CD4-positive, alpha-beta T cell treated with Interleukin-15 for 1 hour (primary cell): ENCODE data around the gene GSTM1.

Source experiments
- DNase-seq: peaks from one replicate; pipeline ENCODE4 v3.0.0-alpha.2; 2020

The GSTM1 gene

DNA sequence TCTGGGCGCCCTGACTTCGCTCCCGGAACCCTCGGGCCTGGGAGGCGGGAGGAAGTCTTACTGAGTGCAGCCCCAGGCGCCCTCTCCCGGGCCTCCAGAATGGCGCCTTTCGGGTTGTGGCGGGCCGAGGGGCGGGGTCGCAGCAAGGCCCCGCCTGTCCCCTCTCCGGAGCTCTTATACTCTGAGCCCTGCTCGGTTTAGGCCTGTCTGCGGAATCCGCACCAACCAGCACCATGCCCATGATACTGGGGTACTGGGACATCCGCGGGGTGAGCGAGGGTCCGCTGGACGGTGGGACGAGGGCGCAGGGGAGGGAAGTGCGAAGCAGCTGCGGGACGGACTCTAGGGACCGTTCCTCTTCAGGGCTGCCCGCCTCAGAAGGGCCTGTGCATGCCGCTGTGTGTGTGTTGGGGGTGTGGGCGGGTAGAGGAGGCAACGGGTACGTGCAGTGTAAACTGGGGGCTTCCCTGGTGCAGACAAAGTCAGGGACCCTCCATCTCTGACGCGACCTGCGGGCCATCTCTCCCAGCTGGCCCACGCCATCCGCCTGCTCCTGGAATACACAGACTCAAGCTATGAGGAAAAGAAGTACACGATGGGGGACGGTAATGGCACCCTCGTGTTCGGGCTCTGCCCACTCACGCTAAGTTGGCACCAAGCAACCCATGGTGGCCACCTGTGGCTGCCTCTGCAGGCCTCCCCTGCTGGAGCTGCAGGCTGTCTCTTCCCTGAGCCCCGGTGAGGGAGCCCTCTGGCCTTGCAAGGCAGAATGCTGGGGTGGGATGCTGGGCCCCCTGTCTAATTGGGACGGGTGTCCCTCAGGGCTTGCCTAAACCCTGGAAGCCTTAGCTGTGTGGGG is at the start of gene GSTM1:
TSS of gene GSTM1 (plus strand) at position 177 of the 859 bp plus-strand sequence. CDS start at position 234, 57 bp downstream.
- peak; percentile 82 for DNase-seq

DNA sequence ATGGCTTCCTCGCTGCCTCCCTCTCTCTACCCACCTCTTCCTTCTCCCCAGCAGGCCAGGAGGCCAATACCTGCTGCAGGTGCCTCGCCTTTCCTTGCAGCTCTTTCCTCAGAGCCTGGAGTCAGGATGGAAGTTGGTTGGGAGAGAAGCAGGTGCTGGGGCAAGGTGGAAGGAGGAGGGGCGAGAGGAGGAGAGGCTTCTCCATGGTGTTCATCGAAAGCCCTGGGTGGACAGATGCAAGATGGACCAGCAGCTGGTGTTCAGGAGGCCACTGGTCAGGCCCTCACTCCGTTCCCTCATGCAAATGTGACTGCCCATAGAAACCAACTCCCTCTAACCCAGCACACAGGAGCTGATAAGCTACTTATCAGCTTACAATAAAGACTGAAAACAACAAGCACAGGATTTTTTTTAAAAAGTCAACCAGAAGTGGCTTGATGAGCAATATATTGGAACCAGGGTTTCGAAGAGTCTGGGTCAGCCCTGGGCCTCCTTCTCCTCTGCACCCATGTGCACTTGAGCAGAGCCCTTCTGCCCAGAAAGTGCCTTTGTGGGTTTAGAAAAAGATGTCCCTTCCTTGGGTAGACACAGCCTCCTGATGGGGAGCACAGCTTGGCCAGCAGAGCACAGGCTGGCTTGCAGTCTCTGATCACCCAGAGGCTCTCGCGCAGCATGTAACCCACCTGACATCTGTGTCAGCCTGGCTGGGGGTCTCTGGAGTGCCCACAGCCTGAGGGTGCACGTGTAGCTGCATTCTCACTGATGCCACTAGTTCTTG is 48.4 kb upstream of the GSTM1 start:
- DNase-seq = no peak

DNA sequence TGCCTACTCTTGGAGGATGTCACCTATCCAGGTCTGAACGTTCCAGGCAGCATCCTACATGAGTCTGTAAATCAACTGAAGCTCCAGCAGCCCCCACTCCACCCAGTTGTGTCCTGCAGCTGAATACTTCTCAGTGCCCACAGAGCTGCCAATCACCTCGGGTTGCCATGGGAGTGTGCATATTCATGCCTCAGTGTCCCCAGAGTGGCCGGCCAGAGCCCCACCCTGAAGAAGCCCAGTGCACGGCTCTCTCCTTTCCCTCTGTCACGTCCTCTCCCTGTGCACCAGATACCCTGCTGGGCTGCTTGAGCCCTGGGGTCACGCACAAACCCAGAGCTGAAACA is 47.8 kb upstream of the GSTM1 start:
- no peak for DNase-seq

DNA sequence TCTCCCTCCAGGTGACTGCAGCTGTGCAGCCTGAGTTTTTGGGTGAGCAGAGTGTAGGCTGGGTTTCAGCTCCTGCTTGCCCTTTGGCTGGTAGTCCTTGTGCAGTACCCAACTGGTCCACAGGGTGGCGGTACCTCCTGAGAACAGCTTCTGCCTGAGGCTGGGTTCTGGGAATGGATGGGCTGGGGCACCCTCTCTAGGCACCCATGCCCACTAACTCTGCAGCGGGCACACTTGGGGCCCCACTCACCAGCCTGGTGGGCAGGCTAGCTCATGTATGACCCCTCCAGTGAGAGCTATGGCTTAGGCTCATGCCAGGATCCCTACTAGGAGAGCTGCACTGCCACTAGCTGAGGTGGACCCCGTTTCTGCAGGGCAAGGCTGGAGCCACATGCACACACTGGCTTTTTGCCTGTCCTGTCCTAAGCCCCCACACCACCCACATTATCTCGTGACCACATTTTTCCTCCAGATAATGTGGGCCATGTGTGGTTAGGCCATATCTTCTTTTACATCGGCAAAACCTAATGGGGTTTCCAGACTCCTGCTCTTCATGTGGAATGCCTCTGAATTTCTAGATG is 47.2 kb upstream of the GSTM1 start:
- DNase-seq = peak; percentile 80

DNA sequence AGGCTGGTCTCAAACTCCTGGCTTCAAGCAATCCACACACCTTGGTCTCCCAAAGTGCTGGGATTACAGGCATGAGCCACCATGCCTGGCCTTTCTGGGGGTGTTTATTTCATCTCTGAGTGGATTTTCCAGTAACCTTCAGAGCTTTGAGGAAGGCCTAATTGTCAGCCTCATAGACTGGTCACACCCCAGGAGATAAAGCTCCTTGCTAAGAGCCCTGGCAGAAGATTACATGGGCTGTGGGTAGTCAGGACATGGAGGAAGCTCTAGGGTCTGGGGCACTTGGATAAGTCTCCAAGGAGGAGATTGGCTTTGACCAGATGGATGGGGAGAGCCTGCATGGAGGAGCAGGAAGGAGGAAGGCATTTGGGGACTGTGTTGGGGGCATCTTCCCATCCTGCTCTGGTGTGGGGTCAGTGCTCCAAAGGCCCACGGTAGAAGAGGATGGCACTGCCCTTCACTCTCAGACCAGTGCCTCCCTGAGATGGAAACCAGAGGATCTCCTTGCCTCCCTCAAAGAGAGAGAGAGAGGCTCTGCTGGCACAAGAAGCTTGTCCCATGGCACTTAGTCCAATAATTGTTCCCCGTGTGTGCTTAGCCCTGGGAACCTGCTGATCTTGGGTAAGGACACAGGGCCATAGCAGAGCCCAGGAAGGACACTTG is 46.4 kb upstream of the GSTM1 start:
- no peak for DNase-seq

DNA sequence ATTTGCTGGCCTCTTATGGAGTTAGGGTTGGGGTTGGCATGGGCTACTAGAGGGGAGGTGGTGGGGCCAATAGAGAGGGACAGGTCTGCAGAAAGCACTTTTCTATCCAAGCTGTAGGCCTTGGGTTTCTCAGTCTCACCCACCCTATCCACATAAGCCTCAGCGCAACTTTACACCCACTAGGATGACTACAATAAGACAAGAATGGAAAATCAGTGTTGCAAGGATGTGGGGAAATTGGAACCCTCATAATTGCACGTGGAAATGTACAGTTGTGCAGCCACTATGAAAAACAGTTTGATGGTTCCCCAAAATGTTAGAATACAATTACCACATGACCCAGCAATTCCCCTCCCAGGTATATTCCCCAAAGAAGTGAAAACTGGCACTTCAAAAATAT is 45.8 kb upstream of the GSTM1 start:
- DNase-seq = no peak

DNA sequence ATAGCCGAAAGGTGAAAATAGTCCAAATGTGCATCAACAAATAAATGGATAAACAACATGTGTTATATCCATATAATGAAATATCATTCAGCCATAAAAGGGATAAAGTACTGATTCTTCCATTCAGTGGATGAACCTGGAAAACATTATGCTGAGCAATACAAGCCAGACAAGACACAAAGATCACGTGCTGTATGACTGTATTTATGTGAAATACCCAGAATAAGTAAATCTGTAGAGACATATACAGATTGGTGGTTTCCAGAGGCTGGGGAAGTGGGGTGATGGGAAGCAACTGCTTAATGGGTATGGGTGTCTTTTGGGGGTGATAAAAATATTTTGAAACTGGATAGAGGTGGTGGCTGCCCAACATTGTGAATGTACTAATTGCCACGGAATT is 45.0 kb upstream of the GSTM1 start:
- DNase-seq = no peak

DNA sequence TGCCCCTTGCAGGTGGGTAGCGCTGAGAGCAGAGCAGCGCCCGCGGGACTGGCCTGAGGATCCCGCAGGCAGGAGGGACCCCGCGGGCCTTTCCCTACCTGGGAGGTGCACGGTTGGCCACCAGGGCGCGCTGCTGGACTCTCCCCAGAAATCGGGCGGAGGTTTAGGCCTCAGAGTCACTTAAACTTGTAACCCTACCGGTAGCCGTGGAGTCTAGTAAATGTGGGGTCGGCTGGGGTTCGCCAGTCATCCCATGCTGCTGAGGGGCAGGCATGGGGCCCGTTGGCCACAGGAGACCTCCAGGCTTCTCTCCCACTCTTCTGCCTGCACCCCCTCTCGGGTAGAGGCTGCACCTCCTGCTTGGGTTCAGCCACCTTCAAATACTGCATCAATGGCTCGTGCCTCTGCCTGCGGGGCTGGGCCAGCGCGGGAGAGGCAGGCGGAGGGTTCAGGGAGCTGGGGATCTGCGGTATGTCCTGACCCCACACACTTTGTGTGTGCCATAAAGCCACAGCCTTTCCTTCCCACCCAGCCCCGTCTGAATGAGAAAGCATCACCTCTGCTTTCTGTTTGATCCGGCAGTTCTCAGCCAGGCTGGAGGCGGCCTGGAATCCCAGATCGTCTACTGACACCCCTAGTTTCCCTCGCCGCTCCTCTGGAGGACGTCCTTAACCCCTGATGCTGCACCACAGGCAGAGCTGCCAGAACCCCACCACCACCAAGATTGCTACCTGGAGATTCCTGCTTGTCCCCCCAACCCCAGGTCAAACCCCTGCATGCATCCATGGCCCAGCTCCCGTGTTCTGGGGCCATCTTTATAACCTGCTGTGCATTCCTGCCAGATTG is 44.0 kb upstream of the GSTM1 start:
- peak; percentile 80 for DNase-seq

DNA sequence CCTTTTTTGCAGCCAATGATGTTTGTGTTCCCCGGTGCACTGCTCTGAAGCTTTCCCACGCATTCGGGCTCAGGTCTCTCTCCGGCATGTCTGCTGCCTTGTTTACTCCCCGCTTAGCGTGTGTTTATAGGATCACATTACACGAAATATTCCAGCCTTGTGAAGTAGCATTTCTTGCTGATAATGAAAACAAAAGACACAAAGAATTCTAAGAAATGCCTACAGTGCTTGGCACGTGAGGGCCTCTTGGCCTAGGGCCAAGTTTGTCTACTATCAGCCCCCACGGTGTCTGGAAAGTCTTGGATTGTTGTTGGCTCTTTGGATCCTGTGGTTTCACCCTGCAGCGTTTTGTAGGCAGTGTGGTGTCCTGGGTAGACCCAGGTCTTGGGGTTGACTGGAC is 42.9 kb upstream of the GSTM1 start:
- no peak for DNase-seq

DNA sequence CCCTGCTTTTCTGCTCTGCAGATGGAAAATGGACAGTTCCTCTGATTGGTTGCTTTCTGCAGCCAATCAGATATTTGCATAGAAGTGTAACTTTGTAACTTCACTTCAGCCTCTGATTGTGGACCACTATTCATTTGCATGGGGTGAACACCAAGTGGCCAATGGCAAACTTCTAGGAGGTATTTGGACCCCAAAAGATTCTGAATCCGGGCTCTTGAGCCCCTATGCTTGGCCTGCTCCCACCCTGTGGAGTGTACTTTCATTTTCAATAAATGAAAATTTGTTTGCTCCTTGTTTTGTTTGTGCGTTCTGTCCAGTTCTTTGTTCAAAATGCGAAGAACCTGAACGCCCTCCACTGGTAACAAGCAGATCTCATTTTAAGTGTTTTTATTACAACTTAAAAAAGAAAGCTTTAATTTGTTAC is 38.1 kb upstream of the GSTM1 start:
- no peak for DNase-seq

DNA sequence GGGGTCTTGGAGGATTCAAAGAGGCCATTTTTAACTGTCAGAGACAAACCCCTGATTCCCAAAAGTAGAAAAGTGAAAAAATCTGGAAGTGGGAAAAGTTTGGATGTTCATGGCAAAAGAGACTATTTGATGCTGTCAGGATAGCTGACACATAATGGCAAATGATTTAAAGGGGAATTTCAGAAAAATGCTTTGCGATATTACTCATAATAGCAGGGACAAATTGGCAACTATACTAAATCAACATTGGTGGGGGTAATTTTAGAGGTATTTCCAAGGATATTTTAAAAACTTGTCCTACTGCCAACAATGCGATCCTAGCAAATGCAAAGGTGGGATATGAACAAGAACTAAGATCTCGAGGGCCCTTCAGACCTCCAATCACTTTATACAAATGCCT is 37.0 kb upstream of the GSTM1 start:
- no peak for DNase-seq

DNA sequence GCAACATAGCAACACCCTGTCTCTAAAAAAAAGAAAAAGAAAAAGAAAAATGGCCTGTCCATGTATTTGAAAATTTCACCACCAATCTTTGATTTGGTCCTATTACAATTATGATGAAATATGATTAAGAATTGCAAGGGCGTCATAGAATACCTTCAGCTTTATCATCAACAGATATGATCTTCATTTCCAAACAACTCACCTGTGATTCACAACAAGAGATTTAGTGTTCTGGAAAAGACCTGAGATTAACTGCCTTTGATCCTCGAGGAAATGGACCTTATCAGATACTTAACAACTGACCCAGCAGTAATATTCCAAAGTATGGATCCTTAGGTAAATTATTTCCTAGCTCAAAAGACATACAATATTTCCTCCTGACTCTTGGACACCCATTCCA is 35.2 kb upstream of the GSTM1 start:
- DNase-seq = no peak

DNA sequence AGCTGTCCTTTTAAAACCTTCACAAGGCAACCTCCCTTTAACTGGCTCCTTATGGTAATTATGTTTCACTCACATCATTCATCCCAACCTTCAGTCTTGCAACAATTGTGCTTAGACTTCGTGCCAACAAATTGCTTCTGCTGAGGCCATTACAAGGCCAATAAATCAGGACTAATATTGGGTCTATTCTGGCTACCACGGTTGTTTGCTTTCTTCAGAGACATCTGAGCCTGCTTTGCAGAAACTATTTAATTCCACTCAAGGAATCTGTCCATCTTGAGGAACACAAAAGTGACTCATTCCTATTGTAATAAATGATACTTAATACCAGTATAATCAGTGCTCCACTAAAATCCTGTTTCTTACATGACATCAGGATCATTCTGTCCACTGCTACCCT is 34.3 kb upstream of the GSTM1 start:
- DNase-seq = no peak

DNA sequence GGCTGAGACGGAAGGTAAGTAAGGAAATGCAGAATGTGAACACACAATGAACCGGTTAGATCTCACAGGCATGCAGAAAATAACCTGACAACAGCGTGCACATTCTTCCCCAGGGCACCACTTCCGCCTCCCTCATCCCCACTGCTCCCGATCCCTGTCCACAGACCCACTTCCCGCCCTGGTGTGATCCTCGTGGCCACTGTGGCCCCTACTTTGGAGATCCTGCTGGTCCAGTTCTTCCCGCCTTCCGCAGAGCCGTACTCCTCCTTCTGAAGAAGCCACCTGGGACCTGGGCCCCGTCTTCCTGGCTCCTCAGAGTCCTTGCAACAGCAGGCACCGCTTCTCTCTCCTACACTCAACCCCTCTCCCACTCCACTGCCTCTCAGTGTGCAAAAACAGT is 33.1 kb upstream of the GSTM1 start:
- DNase-seq = no peak

DNA sequence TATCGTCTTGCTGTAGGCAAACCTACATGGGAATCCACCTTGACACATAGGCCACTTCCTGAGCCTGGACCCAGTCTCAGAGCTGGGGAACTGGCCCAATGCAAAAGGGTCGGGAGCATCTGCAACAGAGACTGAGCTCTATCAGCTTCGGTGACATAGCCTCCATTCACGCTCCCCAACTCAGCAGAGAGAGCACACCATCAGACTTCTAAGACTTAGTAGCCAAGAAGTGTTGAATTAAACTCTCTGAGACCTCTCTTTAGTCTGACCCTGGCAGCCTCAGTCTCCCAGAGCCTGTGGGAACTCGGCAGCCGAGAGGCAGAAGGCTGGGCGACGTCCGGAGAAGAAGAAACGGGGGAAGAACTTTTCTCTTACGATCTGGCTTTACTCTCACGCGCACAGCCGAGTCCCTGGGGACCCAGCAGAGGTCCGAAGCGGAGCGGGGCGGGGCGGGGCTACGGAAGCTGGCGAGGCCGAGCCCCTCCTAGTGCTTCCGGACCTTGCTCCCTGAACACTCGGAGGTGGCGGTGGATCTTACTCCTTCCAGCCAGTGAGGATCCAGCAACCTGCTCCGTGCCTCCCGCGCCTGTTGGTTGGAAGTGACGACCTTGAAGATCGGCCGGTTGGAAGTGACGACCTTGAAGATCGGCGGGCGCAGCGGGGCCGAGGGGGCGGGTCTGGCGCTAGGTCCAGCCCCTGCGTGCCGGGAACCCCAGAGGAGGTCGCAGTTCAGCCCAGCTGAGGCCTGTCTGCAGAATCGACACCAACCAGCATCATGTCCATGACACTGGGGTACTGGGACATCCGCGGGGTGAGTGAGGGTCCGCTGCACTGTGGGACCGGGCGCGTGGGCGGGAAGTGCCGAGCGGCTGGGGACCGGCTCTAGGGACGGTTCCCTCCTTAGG is 31.8 kb upstream of the GSTM1 start, which contains the start of gene GSTM4:
TSS of gene GSTM4 (plus strand) at position 485 of the 905 bp plus-strand sequence. CDS start at position 776, 291 bp downstream.
- peak; percentile 67 for DNase-seq

DNA sequence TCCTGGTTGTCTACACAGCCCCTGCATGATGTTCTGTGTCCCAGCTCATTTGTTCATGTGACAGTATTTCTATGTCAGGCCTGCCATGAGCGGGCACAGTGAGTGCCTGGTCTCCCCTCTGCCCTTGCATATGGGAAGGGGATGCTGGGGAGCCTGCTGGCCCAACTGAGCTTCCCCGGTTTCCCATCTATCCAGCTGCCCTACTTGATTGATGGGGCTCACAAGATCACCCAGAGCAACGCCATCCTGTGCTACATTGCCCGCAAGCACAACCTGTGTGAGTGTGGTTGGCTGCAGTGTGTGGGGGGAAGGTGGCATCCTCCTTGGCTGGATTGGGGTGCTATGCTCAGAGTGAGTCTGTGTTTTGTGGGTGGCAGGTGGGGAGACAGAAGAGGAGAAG is 30.2 kb upstream of the GSTM1 start:
- DNase-seq = no peak

DNA sequence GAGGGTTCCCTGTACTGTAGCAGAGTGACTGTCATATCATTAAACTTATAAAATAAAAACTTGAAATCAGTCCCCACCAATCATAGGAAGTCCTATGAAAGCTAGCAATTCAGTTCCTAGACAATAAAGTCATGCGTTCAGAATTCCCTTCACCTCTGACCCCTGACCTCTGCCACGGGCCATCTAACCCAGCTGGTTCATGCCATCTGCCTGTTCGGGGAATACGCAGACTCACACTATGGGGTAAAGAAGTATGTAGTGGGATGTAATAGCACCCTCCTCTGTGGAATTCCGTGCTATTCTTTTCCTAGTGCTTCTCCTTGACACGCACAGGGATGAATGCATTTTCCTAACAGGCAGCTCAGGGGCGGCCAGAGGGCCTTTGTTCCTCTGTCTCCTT is 29.6 kb upstream of the GSTM1 start:
- DNase-seq = no peak

DNA sequence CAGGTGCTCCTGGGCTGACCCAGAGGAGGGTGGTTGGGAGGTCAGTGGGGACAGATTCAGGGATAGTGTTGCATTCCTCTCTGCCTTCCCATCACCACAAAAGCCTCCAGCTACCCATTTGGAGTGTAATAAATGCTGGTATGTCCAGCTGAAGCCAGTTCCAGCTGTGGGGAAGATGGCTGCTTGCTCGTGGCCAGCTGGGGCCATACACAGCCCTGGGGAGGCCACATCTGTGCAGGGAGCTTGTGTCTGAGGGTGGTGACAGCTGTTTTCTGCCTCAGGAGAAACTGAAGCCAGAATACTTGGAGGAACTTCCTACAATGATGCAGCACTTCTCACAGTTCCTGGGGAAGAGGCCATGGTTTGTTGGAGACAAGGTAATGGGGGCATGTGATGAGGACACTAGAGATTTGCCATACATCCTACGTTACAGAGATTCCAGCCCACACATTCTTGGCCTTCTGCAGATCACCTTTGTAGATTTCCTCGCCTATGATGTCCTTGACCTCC is 29.0 kb upstream of the GSTM1 start:
- no peak for DNase-seq

DNA sequence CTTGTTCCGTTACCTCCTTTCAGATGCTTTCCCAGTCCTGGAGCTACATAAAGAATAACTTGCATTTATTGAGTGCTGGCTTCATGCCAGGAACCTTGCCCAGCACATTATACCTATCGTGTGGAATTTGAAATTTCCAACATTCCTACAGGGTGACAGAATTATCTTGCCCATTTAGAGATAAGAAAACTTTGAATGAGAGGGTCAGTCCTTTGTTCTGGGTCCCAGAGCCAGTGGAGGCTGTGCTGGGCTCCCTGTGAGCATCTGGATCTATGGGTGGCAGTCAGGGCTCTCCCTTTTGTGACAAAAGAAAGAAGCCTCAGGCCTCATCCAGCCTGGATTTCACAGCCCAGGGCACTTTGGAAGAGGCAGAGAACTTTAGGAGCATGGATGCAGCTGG is 28.5 kb upstream of the GSTM1 start:
- DNase-seq = no peak

DNA sequence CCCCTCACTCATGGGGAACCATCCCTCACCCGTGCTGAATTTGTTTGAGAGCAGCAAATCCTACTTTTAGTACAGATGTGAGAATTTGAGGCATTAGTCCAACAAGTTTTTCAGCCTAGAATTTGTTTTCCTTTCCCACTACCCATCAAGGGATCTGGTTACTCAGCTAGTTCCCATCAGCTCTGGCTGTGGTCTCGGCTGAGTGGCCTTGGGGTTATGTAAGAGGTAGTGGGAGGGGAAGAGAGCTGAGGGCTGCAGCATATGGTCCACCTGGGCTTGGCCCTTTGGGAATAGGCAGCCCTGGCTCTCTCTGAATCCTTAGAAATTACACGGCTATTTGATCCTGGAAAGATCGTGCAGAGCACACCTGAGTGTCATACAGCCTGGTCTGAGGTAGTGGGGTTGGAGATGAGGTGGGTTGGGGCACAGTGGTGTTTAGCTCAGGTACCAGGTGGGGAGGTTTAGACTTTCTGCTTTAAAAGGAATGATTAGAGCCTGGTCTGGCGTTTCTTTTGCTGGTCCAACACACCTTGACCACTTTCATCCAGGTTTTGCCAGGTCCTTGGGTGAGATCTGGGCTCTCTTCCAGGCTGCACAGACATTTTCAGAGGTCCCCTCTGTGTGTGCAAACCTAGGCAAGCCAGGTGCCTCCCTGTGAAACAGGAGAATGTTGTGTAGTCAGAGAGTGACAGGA is 27.5 kb upstream of the GSTM1 start:
- DNase-seq = no peak
